ENCODE measurements around the gene YWHAH. TPM values are rescaled to one million over a fixed set of nuclear protein-coding genes. Genes with fewer than 3 reads are reported as not detected.

YWHAH gene
- total and polyA plus RNA-seq, 2 donors (not counting 1 experiment from before 2014, with no cell fraction given), result 32.6 to 51.1 TPM

DNA sequence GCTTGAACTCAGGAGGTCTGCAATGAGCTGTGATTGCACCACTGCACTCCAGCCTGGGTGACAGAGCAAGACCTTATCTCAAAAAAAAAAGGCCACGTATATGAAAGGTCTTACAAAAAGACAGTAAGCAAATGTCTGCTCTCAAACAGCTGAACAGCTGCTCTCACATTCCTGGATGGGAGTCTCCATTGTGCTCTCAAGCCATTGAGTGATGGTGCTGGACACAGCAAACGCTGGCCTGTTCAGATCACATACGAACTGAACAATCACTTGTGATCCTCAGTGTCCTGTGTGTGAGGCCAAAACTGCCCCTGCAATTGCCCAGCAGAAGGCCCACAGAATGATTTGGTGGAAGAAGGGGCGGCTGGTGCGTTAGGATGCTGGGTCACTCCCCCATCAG is 34.4 kb upstream of the YWHAH start:
- 99% methylated on average over 5 of the region's 5 CpGs for whole genome bisulfite sequencing (ENCODE audit: insufficient coverage)
- no peak overlapping the region for H3K27ac ChIP-seq (ENCODE audit: low read length in 2 of 2)
- DNase-seq, result no peak
- H3K4me3 ChIP-seq (ENCODE audit: control extremely low read depth in 1 of 5, extremely low read depth in 1 of 5, insufficient read depth in 1 of 5, low read depth in 2 of 5, low read length in 4 of 5), result no peak overlapping the region
- Mint-ChIP-seq H3K9me3 (ENCODE audit: insufficient read depth) (no peaks in the 10 kb centered on the region), H3K27me3 (no peaks in the 10 kb centered on the region), H3K4me1 (no peaks in the 10 kb centered on the region), H3K27ac (no peak overlapping the region), H3K4me3 (no peak overlapping the region)
- intact Hi-C loops (cut with micrococcal nuclease), result no loop called here
- peaks cover 4 to 27% of the 10 kb centered on the region in 2 experiments for H3K36me3 ChIP-seq (replicated peaks in 1 of 2; ENCODE audit: control extremely low read depth in 1 of 2, control insufficient read depth in 1 of 2, extremely low read depth in 1 of 2, insufficient read depth in 2 of 2, low read length in 1 of 2)
- no peak overlapping the region for H3K4me2 ChIP-seq (replicated peaks; ENCODE audit: low read depth, low read length, poor library complexity, severe bottlenecking)
- ATAC-seq (ENCODE audit: low read depth), result no peak
- H4K20me1 ChIP-seq (ENCODE audit: control insufficient read depth, insufficient read depth, low read length, poor library complexity, severe bottlenecking), result no peaks in the 10 kb centered on the region
- ChIA-PET CTCF (interaction anchor here (0.5 to 0.6 kb wide), 2 partner anchors 134 to 244 kb away, joined by 3 read pairs; no protein-coding TSS in a partner anchor), POLR2A (no interaction called here)
- H2AFZ ChIP-seq (ENCODE audit: insufficient read depth, low read depth, low read length, poor library complexity, severe bottlenecking), result no peak overlapping the region
- H3K79me2 ChIP-seq (ENCODE audit: control insufficient read depth, insufficient read depth, low read length), result no peaks in the 10 kb centered on the region
- H3K9me3 ChIP-seq (ENCODE audit: control extremely low read depth in 1 of 3, control insufficient read depth in 2 of 3, insufficient read depth in 1 of 3, low read length in 2 of 3), result no peaks in the 10 kb centered on the region
- TF ChIP-seq, protein P1, sequence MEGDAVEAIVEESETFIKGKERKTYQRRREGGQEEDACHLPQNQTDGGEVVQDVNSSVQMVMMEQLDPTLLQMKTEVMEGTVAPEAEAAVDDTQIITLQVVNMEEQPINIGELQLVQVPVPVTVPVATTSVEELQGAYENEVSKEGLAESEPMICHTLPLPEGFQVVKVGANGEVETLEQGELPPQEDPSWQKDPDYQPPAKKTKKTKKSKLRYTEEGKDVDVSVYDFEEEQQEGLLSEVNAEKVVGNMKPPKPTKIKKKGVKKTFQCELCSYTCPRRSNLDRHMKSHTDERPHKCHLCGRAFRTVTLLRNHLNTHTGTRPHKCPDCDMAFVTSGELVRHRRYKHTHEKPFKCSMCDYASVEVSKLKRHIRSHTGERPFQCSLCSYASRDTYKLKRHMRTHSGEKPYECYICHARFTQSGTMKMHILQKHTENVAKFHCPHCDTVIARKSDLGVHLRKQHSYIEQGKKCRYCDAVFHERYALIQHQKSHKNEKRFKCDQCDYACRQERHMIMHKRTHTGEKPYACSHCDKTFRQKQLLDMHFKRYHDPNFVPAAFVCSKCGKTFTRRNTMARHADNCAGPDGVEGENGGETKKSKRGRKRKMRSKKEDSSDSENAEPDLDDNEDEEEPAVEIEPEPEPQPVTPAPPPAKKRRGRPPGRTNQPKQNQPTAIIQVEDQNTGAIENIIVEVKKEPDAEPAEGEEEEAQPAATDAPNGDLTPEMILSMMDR (IDR thresholded peaks at IDR 0.05), result no peak
- no peak for TF ChIP-seq EZH2 (IDR thresholded peaks at IDR 0.05; ENCODE audit: borderline replicate concordance, insufficient read depth, low read depth, low read length, poor library complexity, severe bottlenecking)
- H3K4me1 ChIP-seq (ENCODE audit: control insufficient read depth in 2 of 2, insufficient read depth in 2 of 2, low read length in 2 of 2), result no peaks in the 10 kb centered on the region
- no peak overlapping the region for H3K9ac ChIP-seq (ENCODE audit: low read length)
- H3K27me3 ChIP-seq (replicated peaks in 1 of 4; ENCODE audit: control extremely low read depth in 1 of 4, control insufficient read depth in 3 of 4, insufficient read depth in 4 of 4, low read length in 3 of 4), result no peaks in the 10 kb centered on the region

DNA sequence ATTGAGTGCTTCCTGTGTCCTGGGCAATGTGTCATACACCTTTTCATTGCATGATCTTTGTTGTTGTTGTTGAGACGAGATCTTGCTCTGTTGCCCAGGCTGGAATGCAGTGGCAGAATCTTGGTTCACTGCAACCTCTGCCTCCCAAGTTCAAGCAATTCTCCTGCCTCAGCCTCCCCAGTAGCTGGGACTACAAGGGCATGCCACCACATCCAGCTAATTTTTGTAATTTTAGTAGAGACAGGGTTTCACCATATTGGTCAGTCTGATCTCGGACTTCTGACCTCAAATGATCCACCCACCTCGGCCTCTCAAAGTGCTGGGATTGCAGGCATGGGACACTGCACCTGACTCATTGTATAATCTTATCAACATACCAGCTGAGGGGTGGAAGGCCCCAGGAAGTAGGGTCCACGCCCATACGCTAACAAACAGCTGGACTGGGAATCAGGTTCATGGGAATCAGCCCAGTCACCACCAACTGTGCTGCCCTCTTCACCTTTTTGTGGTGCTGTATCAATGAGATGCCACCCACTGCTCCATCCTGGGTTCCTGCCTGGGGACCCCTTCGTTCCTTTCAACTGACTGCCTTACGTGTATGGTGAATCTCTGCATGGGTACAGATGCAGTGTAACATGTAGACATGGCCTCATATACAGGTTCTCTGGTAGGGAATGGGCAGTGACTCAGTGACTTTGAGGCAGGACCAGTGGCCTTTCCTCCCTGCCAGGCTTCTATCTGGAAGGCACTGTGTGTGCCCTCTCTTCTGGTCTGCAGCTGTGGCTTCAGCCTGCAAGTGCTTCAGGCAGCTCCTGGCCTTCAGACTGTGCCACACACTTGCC is 32.5 kb upstream of the YWHAH start:
- Mint-ChIP-seq H3K4me1 (peaks cover 4% of the 10 kb centered on the region), H3K27ac (peak overlapping the region; percentile 20), H3K4me3 (no peak overlapping the region), H3K9me3 (ENCODE audit: insufficient read depth) (no peaks in the 10 kb centered on the region), H3K27me3 (no peaks in the 10 kb centered on the region)
- peaks cover 3% of the 10 kb centered on the region in 2 donors for H3K4me1 ChIP-seq (ENCODE audit: control insufficient read depth in 2 of 2, insufficient read depth in 2 of 2, low read length in 2 of 2)
- no peaks in the 10 kb centered on the region for H4K20me1 ChIP-seq (ENCODE audit: control insufficient read depth, insufficient read depth, low read length, poor library complexity, severe bottlenecking)
- H3K27me3 ChIP-seq (replicated peaks in 1 of 4; ENCODE audit: control extremely low read depth in 1 of 4, control insufficient read depth in 3 of 4, insufficient read depth in 4 of 4, low read length in 3 of 4), result no peaks in the 10 kb centered on the region
- TF ChIP-seq EZH2 (IDR thresholded peaks at IDR 0.05; ENCODE audit: borderline replicate concordance, insufficient read depth, low read depth, low read length, poor library complexity, severe bottlenecking), result no peak
- TF ChIP-seq, protein P1 (IDR thresholded peaks at IDR 0.05), result no peak
- H3K27ac ChIP-seq (ENCODE audit: low read length in 2 of 2), result no peak overlapping the region
- H3K79me2 ChIP-seq (ENCODE audit: control insufficient read depth, insufficient read depth, low read length), result no peaks in the 10 kb centered on the region
- ATAC-seq (ENCODE audit: low read depth), result no peak
- ChIA-PET CTCF (interaction anchor here (1.1 kb wide), 1 partner anchor 36 kb away, joined by 3 read pairs; no protein-coding TSS in a partner anchor), POLR2A (no interaction called here)
- H3K9ac ChIP-seq (ENCODE audit: low read length), result no peak overlapping the region
- H3K9me3 ChIP-seq (ENCODE audit: control extremely low read depth in 1 of 3, control insufficient read depth in 2 of 3, insufficient read depth in 1 of 3, low read length in 2 of 3), result no peaks in the 10 kb centered on the region
- no peak overlapping the region for H3K4me2 ChIP-seq (replicated peaks; ENCODE audit: low read depth, low read length, poor library complexity, severe bottlenecking)
- H3K4me3 ChIP-seq (ENCODE audit: control extremely low read depth in 1 of 5, extremely low read depth in 1 of 5, insufficient read depth in 1 of 5, low read depth in 2 of 5, low read length in 4 of 5), result no peak overlapping the region
- 98% methylated on average over 5 of the region's 7 CpGs for WGBS (ENCODE audit: insufficient coverage)
- H3K36me3 ChIP-seq (replicated peaks in 1 of 2; ENCODE audit: control extremely low read depth in 1 of 2, control insufficient read depth in 1 of 2, extremely low read depth in 1 of 2, insufficient read depth in 2 of 2, low read length in 1 of 2), result peaks cover 4 to 18% of the 10 kb centered on the region in 2 experiments
- intact Hi-C loops (cut with micrococcal nuclease), result no loop called here
- DNase-seq, result no peak
- no peak overlapping the region for H2AFZ ChIP-seq (ENCODE audit: insufficient read depth, low read depth, low read length, poor library complexity, severe bottlenecking)
